ENCODE measurements around the gene PHRF1. TPM values are rescaled to one million over a fixed set of nuclear protein-coding genes. Genes with fewer than 3 reads are reported as not detected.

The PHRF1 gene
- total and polyA plus RNA-seq, 7 donors: 6.6 to 29.3 (median 16.1) TPM

- Histone ChIP-seq H3K4me3 (no peak overlapping the region), H3K9me3 (no peaks in the 10 kb centered on the region), H3K27ac (no peak overlapping the region), H3K27me3 (peaks cover 0 to 17% (median 3%) of the 10 kb centered on the region in 3 donors), H3K36me3 (no peaks in the 10 kb centered on the region), H3K4me1 (no peaks in the 10 kb centered on the region)
- 88 to 92% methylated on average over 11 of the region's 11 CpGs for WGBS, 2 donors
- intact Hi-C loops (cut with DNase I): no loop called here
- DNase-seq: no peak
- no peak for TF ChIP-seq CTCF (IDR thresholded peaks at IDR 0.05)
These were observed 31.1 kb upstream of the PHRF1 start for GRCh38 chr11:545171-545570.

- Histone ChIP-seq H3K27me3 (peaks cover 12 to 43% (median 36%) of the 10 kb centered on the region in 3 donors), H3K9me3 (no peaks in the 10 kb centered on the region), H3K36me3 (no peaks in the 10 kb centered on the region), H3K4me1 (no peaks in the 10 kb centered on the region), H3K27ac (no peak overlapping the region), H3K4me3 (no peak overlapping the region)
- intact Hi-C loops (cut with DNase I): no loop called here
- no peak for TF ChIP-seq EP300 (IDR thresholded peaks at IDR 0.05)
- TF ChIP-seq POLR2AphosphoS5 (IDR thresholded peaks at IDR 0.05): no peak
- no peak for TF ChIP-seq POLR2A (IDR thresholded peaks at IDR 0.05)
- no peak for TF ChIP-seq CTCF (IDR thresholded peaks at IDR 0.05)
- 86 to 91% methylated on average over 32 of the region's 32 CpGs for WGBS, 2 donors
- DNase-seq: no peak
These were observed 27.3 kb upstream of the PHRF1 start for GRCh38 chr11:548700-549603.

- intact Hi-C loops (cut with DNase I): no loop called here
- no peak overlapping the region for H3K27ac ChIP-seq
- TF ChIP-seq EP300 (IDR thresholded peaks at IDR 0.05) (no peak), POLR2A (IDR thresholded peaks at IDR 0.05) (no peak), POLR2AphosphoS5 (IDR thresholded peaks at IDR 0.05) (no peak), CTCF (IDR thresholded peaks at IDR 0.05) (no peak)
- peaks cover 22 to 51% (median 47%) of the 10 kb centered on the region in 3 donors for H3K27me3 ChIP-seq
- H3K4me1 ChIP-seq: peaks cover 0 to 10% (median 9%) of the 10 kb centered on the region in 4 donors
- WGBS, 2 donors: 95% methylated on average over 25 of the region's 25 CpGs
- H3K4me3 ChIP-seq: no peak overlapping the region
- H3K9me3 ChIP-seq: no peaks in the 10 kb centered on the region
- no peak for DNase-seq
- no peaks in the 10 kb centered on the region for H3K36me3 ChIP-seq
These were observed 26.1 kb upstream of the PHRF1 start for GRCh38 chr11:550021-550745.

- peaks cover 28 to 57% (median 52%) of the 10 kb centered on the region in 3 donors for H3K27me3 ChIP-seq
- H3K4me1 ChIP-seq: peaks cover 0 to 16% (median 14%) of the 10 kb centered on the region in 4 donors
- no peaks in the 10 kb centered on the region for H3K9me3 ChIP-seq
- no peak for DNase-seq
- no peak for TF ChIP-seq EP300 (IDR thresholded peaks at IDR 0.05)
- TF ChIP-seq CTCF (IDR thresholded peaks at IDR 0.05): no peak
- TF ChIP-seq POLR2A (IDR thresholded peaks at IDR 0.05): no peak
- no peak for TF ChIP-seq POLR2AphosphoS5 (IDR thresholded peaks at IDR 0.05)
- no peak overlapping the region for H3K4me3 ChIP-seq
- H3K27ac ChIP-seq: no peak overlapping the region
- intact Hi-C loops (cut with DNase I): no loop called here
- WGBS, 2 donors: 86 to 90% methylated on average over 5 of the region's 5 CpGs
- no peaks in the 10 kb centered on the region for H3K36me3 ChIP-seq
These were observed 25.6 kb upstream of the PHRF1 start for GRCh38 chr11:550746-551085.
